Forelimb muscle (tissue), 1 donor: ENCODE results near the gene ACKR1. TPM values are rescaled to one million over a fixed set of nuclear protein-coding genes. Genes with fewer than 3 reads are reported as not detected.

Experiments used
- DNase-seq: peaks from one replicate; pipeline ENCODE4 v3.0.0-alpha.2; 2013; ENCODE audit warnings: low read depth
- polyA plus RNA-seq: library from polyadenylated mRNA; unstranded; fragments of 120-200 nt; gene quantifications from one replicate; pipeline ENCODE4 v1.2.1, GENCODE V29; 2013; ENCODE audit not compliant: insufficient read length

The ACKR1 gene
- polyA plus RNA-seq, 1 donor, result 3.0 TPM

- no peak for DNase-seq
These were observed 17.6 kb downstream of the ACKR1 start for GRCh38 chr1:159222075-159222865.

- DNase-seq, result no peak
These were observed 18.3 kb downstream of the ACKR1 start for GRCh38 chr1:159223004-159223403.

- DNase-seq, result no peak
These were observed 23.9 kb downstream of the ACKR1 start for GRCh38 chr1:159228554-159228953.

DNA sequence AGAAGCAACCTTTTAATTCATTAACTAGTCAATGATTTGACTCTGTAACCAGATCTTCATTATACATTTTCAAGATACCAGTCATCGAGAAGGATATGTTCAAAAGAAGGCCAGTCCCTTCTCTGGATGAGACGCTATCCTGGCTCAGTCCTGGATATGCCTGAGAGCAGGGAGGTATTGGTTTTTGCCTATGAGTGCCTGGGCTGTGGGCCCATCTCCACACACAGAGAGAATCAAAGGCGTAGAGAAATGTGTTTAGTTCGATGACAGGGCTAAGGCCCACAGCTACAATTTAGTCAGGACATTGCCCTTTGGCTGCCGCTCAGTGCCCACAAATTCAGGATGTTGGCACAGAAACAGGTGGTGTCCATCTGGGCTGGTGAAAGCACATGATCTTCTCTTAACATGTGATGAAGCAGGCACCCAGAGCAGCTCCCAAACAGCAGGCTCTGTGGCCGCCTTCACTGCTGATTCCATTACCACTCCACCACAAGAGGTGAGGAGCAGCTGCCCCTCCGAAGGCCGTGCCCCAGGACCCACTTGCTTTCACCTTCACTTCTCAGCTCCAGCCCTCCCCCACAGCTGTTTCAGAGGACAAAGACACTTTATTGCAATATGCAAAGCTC, 24.7 kb downstream of the ACKR1 start:
- no peak for DNase-seq

- DNase-seq, result no peak
These were observed 25.2 kb downstream of the ACKR1 start for GRCh38 chr1:159229896-159230295.

- DNase-seq, result no peak
These were observed 35.0 kb downstream of the ACKR1 start for GRCh38 chr1:159239551-159240220.

DNA sequence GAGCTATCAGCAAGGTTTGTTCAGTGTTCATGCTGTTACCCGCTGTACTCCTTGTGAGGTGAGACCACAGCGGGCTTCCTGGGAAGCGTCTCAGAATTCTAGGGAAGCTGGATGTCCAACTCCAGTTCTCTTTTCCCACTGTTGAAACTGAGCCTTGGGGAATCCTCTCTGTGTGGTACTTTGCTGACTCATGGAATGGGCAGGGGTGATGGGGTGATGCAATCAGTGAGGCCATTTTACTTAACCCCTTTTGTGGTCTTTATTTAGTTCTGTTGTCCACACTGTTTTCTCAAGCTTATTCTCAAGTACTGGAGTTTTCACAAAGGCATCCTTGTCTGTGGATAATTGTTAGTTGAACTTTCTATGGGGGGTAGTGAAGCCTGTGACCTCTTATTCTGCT, 42.6 kb downstream of the ACKR1 start:
- no peak for DNase-seq

GRCh38 chr1:159248311-159248710, 43.6 kb downstream of the ACKR1 start:
- DNase-seq, result no peak

- DNase-seq, result no peak
These were observed 46.1 kb downstream of the ACKR1 start for GRCh38 chr1:159250638-159251216.

Other genes with a start within 250 kb of the ACKR1 start
- gene IFI16, start 195.0 kb upstream of the ACKR1 start, polyA plus RNA-seq, result 28.6 TPM
- gene AIM2, start 128.1 kb upstream of the ACKR1 start, polyA plus RNA-seq, result 0.46 TPM
- gene CADM3, start 33.3 kb upstream of the ACKR1 start, polyA plus RNA-seq, result 0.47 TPM
- gene FCER1A, start 97.5 kb downstream of the ACKR1 start, polyA plus RNA-seq, result 0.42 TPM
- gene OR10J4, start 227.3 kb downstream of the ACKR1 start, polyA plus RNA-seq, result not detected
- gene OR10J1, start 234.8 kb downstream of the ACKR1 start, polyA plus RNA-seq, result not detected